ENCODE results near the gene MYOZ3.

MYOZ3 gene, protein sequence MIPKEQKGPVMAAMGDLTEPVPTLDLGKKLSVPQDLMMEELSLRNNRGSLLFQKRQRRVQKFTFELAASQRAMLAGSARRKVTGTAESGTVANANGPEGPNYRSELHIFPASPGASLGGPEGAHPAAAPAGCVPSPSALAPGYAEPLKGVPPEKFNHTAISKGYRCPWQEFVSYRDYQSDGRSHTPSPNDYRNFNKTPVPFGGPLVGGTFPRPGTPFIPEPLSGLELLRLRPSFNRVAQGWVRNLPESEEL

DNA sequence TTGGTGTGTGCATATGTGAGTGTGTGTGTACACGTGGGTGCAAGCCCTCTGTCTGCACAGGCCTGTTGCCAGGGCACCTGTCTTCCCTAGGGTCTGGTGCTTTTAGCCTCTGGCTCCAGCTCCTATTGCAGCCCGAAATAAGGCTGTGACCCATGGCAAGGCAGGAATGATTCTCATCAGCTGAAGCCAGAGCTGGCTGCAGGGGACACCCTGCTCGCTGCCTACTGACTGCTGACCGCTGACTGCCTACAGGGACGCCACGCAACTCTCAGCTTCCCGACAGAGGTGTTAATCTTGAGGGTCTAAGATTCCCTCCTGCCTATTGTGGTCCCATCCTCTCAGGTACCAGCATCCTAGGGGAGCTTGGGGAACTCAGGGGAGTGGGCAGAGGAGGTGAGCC, at the start of gene MYOZ3:
Gene MYOZ3 (plus strand): TSS at position 166 of the 400 bp plus-strand sequence. CDS start 1,691 bp downstream, outside the sequence.
- no peak within 1 kb of the TSS for H3K9ac ChIP-seq (ENCODE audit: low read length)
- no peak within 1 kb of the TSS for H2AFZ ChIP-seq (ENCODE audit: low read depth, low read length)
- H3K4me2 ChIP-seq (ENCODE audit: low read length): no peak within 1 kb of the TSS
- H3K27me3 ChIP-seq (ENCODE audit: low read depth, low read length): peaks cover 4% of the 10 kb centered on the region
- TF ChIP-seq, protein P1, sequence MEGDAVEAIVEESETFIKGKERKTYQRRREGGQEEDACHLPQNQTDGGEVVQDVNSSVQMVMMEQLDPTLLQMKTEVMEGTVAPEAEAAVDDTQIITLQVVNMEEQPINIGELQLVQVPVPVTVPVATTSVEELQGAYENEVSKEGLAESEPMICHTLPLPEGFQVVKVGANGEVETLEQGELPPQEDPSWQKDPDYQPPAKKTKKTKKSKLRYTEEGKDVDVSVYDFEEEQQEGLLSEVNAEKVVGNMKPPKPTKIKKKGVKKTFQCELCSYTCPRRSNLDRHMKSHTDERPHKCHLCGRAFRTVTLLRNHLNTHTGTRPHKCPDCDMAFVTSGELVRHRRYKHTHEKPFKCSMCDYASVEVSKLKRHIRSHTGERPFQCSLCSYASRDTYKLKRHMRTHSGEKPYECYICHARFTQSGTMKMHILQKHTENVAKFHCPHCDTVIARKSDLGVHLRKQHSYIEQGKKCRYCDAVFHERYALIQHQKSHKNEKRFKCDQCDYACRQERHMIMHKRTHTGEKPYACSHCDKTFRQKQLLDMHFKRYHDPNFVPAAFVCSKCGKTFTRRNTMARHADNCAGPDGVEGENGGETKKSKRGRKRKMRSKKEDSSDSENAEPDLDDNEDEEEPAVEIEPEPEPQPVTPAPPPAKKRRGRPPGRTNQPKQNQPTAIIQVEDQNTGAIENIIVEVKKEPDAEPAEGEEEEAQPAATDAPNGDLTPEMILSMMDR (IDR thresholded peaks at IDR 0.05; ENCODE audit: low read depth, low read length): no peak
- no peak for TF ChIP-seq EZH2phosphoT487 (IDR thresholded peaks at IDR 0.05; ENCODE audit: low read depth)
- peaks cover 4% of the 10 kb centered on the region; the same call in 1 of the 2 replicates for H3K4me1 ChIP-seq (ENCODE audit: low read length)
- H3K9me3 ChIP-seq (ENCODE audit: insufficient read depth, low read length): no peaks in the 10 kb centered on the region
- no peaks in the 10 kb centered on the region for H4K20me1 ChIP-seq (ENCODE audit: insufficient read depth, low read length)
- no peaks in the 10 kb centered on the region for H3K36me3 ChIP-seq (replicated peaks; ENCODE audit: low read depth, low read length)
- no peak within 1 kb of the TSS for H3K27ac ChIP-seq (ENCODE audit: low read length)
- H3K4me3 ChIP-seq (ENCODE audit: low read length): no peak within 1 kb of the TSS
- H3K79me2 ChIP-seq (ENCODE audit: low read length): no peaks in the 10 kb centered on the region

DNA sequence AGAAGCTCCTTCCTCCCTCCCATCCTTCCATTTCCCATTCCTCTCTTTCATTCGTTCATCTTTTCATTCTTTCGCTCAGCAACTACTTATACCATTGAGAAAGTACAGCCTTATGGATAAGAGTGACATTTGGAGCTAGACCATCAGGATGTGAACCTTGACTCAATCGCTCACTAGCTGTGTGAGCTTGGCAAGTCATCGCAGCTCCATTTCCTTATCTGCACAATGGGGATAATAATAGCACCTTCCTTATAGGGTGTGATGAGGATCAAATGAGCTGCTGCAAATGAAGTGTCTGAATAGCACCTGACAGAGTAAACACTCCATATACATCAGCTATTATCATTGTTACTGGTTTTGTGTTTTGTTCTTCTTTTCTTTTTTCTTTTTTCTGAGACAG, 48.6 kb upstream of the MYOZ3 start:
- Histone ChIP-seq H3K9ac (ENCODE audit: low read length) (no peak overlapping the region), H3K4me1 (ENCODE audit: low read length) (no peaks in the 10 kb centered on the region), H3K4me2 (ENCODE audit: low read length) (no peak overlapping the region), H4K20me1 (ENCODE audit: insufficient read depth, low read length) (no peaks in the 10 kb centered on the region), H3K79me2 (ENCODE audit: low read length) (no peaks in the 10 kb centered on the region), H3K27ac (ENCODE audit: low read length) (no peak overlapping the region), H3K4me3 (ENCODE audit: low read length) (no peak overlapping the region), H3K36me3 (replicated peaks; ENCODE audit: low read depth, low read length) (no peaks in the 10 kb centered on the region), H2AFZ (ENCODE audit: low read depth, low read length) (no peak overlapping the region), H3K9me3 (ENCODE audit: insufficient read depth, low read length) (no peaks in the 10 kb centered on the region), H3K27me3 (ENCODE audit: low read depth, low read length) (peaks cover 20% of the 10 kb centered on the region)
- no peak for TF ChIP-seq EZH2phosphoT487 (IDR thresholded peaks at IDR 0.05; ENCODE audit: low read depth)
- TF ChIP-seq, protein P1 (IDR thresholded peaks at IDR 0.05; ENCODE audit: low read depth, low read length): no peak

DNA sequence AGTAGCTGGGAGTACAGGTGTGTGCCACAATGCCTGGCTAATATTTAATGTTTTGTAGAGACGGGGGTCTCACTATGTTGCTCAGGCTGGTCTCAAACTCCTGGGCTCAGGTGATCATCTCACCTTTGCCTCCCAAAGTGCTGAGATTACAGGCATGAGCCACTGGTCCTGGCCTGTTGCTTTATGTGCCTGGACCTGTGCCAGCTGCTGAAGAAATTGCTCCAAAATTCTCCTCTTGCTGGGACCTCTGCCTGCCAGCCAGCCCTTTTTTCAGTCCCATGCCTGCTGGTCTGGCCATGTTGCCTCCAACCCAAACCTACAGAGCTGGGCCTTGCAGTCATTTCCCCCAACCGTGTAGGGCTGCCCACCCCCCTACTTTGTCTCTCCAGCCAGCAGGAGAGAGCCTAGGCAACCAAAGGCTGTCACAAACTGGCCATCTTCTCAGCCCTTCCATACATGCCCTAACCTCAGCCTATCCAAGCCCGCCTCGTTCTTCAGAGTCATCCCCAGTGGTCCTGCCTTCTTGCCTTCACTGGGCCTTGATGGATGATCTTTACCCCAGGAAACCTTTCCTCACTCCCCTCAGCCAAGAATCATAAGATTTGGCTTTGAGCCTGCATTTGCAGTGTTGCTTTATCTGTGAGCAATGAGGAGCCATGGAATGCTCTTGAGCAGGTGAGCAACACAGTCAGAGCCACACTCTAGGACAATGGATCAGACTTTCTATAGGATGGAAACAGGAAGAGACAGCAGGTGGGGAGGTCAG, 48.0 kb upstream of the MYOZ3 start:
- Histone ChIP-seq H3K79me2 (ENCODE audit: low read length) (no peaks in the 10 kb centered on the region), H3K9me3 (ENCODE audit: insufficient read depth, low read length) (no peaks in the 10 kb centered on the region), H3K27ac (ENCODE audit: low read length) (no peak overlapping the region), H3K27me3 (ENCODE audit: low read depth, low read length) (peaks cover 20% of the 10 kb centered on the region), H2AFZ (ENCODE audit: low read depth, low read length) (no peak overlapping the region), H3K4me2 (ENCODE audit: low read length) (no peak overlapping the region), H4K20me1 (ENCODE audit: insufficient read depth, low read length) (no peaks in the 10 kb centered on the region), H3K9ac (ENCODE audit: low read length) (no peak overlapping the region), H3K36me3 (replicated peaks; ENCODE audit: low read depth, low read length) (no peaks in the 10 kb centered on the region), H3K4me1 (ENCODE audit: low read length) (no peaks in the 10 kb centered on the region), H3K4me3 (ENCODE audit: low read length) (no peak overlapping the region)
- no peak for TF ChIP-seq EZH2phosphoT487 (IDR thresholded peaks at IDR 0.05; ENCODE audit: low read depth)
- TF ChIP-seq, protein P1 (IDR thresholded peaks at IDR 0.05; ENCODE audit: low read depth, low read length): no peak

DNA sequence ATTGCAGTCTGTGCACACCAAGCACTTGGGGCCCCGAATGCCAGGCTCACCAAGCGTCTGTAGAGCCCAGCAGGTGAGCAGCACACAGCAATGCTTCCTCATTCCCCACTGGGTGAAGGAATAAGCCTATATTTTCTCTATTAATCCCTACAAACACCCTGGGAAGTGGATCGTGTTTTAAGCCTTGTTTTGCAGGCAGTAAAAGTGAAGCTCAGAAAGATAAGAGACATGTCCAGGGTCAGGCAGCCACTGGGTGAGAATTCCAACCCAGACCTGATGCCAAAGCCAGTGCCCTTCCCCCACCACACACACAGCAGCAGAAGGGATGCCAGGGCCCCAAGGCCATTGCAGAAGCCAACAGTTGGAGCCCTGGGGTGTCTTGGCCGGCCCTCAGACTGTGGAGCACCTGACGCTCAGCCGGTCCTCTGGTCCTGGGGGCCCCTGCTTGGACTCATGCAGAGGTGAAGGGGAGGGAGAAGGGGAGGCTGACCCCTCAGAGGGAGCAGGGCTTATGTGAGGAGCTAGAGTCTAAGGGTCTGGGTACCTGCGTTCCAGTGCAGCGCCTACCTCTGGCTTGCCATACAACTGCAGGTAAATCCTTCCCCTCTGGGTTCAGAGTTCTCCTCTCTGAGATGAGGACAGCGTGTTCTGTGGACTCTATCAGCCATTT, 46.9 kb upstream of the MYOZ3 start:
- Histone ChIP-seq H3K4me2 (ENCODE audit: low read length) (no peak overlapping the region), H3K36me3 (replicated peaks; ENCODE audit: low read depth, low read length) (no peaks in the 10 kb centered on the region), H3K27ac (ENCODE audit: low read length) (no peak overlapping the region), H3K4me3 (ENCODE audit: low read length) (no peak overlapping the region), H3K27me3 (ENCODE audit: low read depth, low read length) (peaks cover 20% of the 10 kb centered on the region), H3K79me2 (ENCODE audit: low read length) (no peaks in the 10 kb centered on the region), H2AFZ (ENCODE audit: low read depth, low read length) (no peak overlapping the region), H4K20me1 (ENCODE audit: insufficient read depth, low read length) (no peaks in the 10 kb centered on the region), H3K4me1 (ENCODE audit: low read length) (no peaks in the 10 kb centered on the region), H3K9me3 (ENCODE audit: insufficient read depth, low read length) (no peaks in the 10 kb centered on the region), H3K9ac (ENCODE audit: low read length) (no peak overlapping the region)
- TF ChIP-seq, protein P1 (IDR thresholded peaks at IDR 0.05; ENCODE audit: low read depth, low read length): no peak
- TF ChIP-seq EZH2phosphoT487 (IDR thresholded peaks at IDR 0.05; ENCODE audit: low read depth): no peak

Data from OCI-LY3 (cell line).